HEK293 (cell line): Measurements from ENCODE around the gene SLC4A8.
A peak's percentile ranks its signal among the peaks of the same experiment; 100 is the strongest.

Experiments used
- CTCF ChIA-PET: fragments of 350-600 bp; formaldehyde crosslinking; extraction: SDS; loops from one replicate; lab custom pipeline; 2021; ENCODE audit warnings: antibody characterized with exemption; lab: Yijun Ruan, JAX
- POLR2A ChIA-PET: fragments of 300-600 bp; formaldehyde crosslinking; extraction: SDS; loops from one replicate; lab custom pipeline; 2020; ENCODE audit warnings: antibody characterized with exemption, inconsistent platforms; lab: Yijun Ruan, JAX
- H3K27ac ChIP-seq: fragments of 200-500 bp; sonication (Bioruptor generic); 2 replicates; pipeline ENCODE4 v1.5.1; 2014; ENCODE audit warnings: low read depth, low read length, control low read depth, inconsistent platforms; ENCODE audit errors: extremely low read depth
- H3K36me3 ChIP-seq, 2 experiments: fragments of 200-500 bp in 1 of 2; sonication (Bioruptor generic) in 1 of 2; 1 replicate in 1 of 2; 2 replicates in 1 of 2; pipeline ENCODE4 v1.5.1; 2014 to 2017; ENCODE audit warnings: inconsistent platforms in 2 of 2, low read length in 2 of 2; ENCODE audit not compliant: control insufficient read depth in 2 of 2, insufficient read depth in 1 of 2
- H3K4me1 ChIP-seq: fragments of 200-500 bp; sonication (Bioruptor generic); 2 replicates; pipeline ENCODE4 v1.5.1; 2014; ENCODE audit warnings: mild to moderate bottlenecking, low read length, inconsistent platforms; ENCODE audit not compliant: control insufficient read depth, insufficient read depth
- H3K4me3 ChIP-seq: 2 replicates; pipeline ENCODE4 v1.5.1; 2011; ENCODE audit warnings: low read depth, mild to moderate bottlenecking, control low read depth, low read length, moderate library complexity
- H3K9me3 ChIP-seq: fragments of 200-500 bp; sonication (Bioruptor generic); 2 replicates; pipeline ENCODE4 v1.5.1; 2014; ENCODE audit warnings: low read depth, low read length, inconsistent platforms; ENCODE audit not compliant: control insufficient read depth, insufficient read depth
- INSM2 ChIP-seq: fragments of 450-650 bp; formaldehyde crosslinking; IDR thresholded peaks from 2 replicates; pipeline ENCODE4 v1.5.1; 2016; ENCODE audit warnings: missing biosample characterization, missing genetic modification characterization
- KLF7 ChIP-seq: fragments of 450-650 bp; formaldehyde crosslinking; IDR thresholded peaks from 2 replicates; pipeline ENCODE4 v1.5.1; 2016; ENCODE audit warnings: missing biosample characterization, missing genetic modification characterization, borderline replicate concordance
- MYNN ChIP-seq: fragments of 450-650 bp; formaldehyde crosslinking; IDR thresholded peaks from 2 replicates; pipeline ENCODE4 v1.5.1; 2016; ENCODE audit warnings: missing biosample characterization, missing genetic modification characterization, borderline replicate concordance
- PRDM2 ChIP-seq: fragments of 450-650 bp; formaldehyde crosslinking; IDR thresholded peaks from 2 replicates; pipeline ENCODE4 v1.5.1; 2016; ENCODE audit warnings: missing biosample characterization, missing genetic modification characterization, borderline replicate concordance
- SCRT1 ChIP-seq: fragments of 450-650 bp; formaldehyde crosslinking; IDR thresholded peaks from 2 replicates; pipeline ENCODE4 v1.5.1; 2016; ENCODE audit warnings: missing biosample characterization, missing genetic modification characterization, borderline replicate concordance
- SCRT2 ChIP-seq: fragments of 450-650 bp; formaldehyde crosslinking; IDR thresholded peaks from 2 replicates; pipeline ENCODE4 v1.5.1; 2016; ENCODE audit warnings: missing biosample characterization, missing genetic modification characterization
- SETDB1 ChIP-seq: IDR thresholded peaks from one replicate; pipeline ENCODE4 v1.6.1; 2017; ENCODE audit warnings: mild to moderate bottlenecking, low read length, moderate library complexity, mixed read lengths; ENCODE audit not compliant: insufficient read length
- ZFP41 ChIP-seq: fragments of 450-650 bp; formaldehyde crosslinking; IDR thresholded peaks from 2 replicates; pipeline ENCODE4 v1.5.1; 2016; ENCODE audit warnings: missing biosample characterization, missing genetic modification characterization, borderline replicate concordance
- TF ChIP-seq, protein P1 (sequence below): fragments of 450-650 bp; formaldehyde crosslinking; optimal IDR thresholded peaks from 2 replicates; pipeline ENCODE3; 2016; ENCODE audit warnings: missing biosample characterization, mild to moderate bottlenecking, missing genetic modification characterization
- TF ChIP-seq, protein P2 (sequence below): fragments of 450-650 bp; formaldehyde crosslinking; IDR thresholded peaks from 2 replicates; pipeline ENCODE4 v1.5.1; 2016; ENCODE audit warnings: missing biosample characterization, missing genetic modification characterization

The SLC4A8 gene

GRCh38 chr12:51508285-51508684 is 83.7 kb downstream of the SLC4A8 start (continued):
- TF ChIP-seq PRDM2, result no peak

- Histone ChIP-seq H3K4me1 (no peaks in the 10 kb centered on the region), H3K27ac (no peak overlapping the region), H3K9me3 (no peaks in the 10 kb centered on the region), H3K4me3 (no peak overlapping the region), H3K36me3 (no peaks in the 10 kb centered on the region)
- POLR2A ChIA-PET, result no interaction called here
- CTCF ChIA-PET, result interaction anchor here (0.5 to 1.6 kb wide), 3 partner anchors 10 to 90 kb away, joined by 3 to 13 read pairs (median 5); no protein-coding TSS in a partner anchor
- TF ChIP-seq ZFP41 (no peak), SETDB1 (no peak), SCRT2 (peak; percentile 79), SCRT1 (tag by site-specific recombination) (0 out of 2 replicates have a peak, but pooled peaks have one; percentile 31), INSM2 (tag by site-specific recombination) (no peak), KLF7 (tag by site-specific recombination) (no peak), MYNN (tag by site-specific recombination) (no peak)
- TF ChIP-seq, protein P1, sequence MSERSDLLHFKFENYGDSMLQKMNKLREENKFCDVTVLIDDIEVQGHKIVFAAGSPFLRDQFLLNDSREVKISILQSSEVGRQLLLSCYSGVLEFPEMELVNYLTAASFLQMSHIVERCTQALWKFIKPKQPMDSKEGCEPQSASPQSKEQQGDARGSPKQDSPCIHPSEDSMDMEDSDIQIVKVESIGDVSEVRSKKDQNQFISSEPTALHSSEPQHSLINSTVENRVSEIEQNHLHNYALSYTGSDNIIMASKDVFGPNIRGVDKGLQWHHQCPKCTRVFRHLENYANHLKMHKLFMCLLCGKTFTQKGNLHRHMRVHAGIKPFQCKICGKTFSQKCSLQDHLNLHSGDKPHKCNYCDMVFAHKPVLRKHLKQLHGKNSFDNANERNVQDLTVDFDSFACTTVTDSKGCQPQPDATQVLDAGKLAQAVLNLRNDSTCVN, result no peak
- TF ChIP-seq, protein P2, sequence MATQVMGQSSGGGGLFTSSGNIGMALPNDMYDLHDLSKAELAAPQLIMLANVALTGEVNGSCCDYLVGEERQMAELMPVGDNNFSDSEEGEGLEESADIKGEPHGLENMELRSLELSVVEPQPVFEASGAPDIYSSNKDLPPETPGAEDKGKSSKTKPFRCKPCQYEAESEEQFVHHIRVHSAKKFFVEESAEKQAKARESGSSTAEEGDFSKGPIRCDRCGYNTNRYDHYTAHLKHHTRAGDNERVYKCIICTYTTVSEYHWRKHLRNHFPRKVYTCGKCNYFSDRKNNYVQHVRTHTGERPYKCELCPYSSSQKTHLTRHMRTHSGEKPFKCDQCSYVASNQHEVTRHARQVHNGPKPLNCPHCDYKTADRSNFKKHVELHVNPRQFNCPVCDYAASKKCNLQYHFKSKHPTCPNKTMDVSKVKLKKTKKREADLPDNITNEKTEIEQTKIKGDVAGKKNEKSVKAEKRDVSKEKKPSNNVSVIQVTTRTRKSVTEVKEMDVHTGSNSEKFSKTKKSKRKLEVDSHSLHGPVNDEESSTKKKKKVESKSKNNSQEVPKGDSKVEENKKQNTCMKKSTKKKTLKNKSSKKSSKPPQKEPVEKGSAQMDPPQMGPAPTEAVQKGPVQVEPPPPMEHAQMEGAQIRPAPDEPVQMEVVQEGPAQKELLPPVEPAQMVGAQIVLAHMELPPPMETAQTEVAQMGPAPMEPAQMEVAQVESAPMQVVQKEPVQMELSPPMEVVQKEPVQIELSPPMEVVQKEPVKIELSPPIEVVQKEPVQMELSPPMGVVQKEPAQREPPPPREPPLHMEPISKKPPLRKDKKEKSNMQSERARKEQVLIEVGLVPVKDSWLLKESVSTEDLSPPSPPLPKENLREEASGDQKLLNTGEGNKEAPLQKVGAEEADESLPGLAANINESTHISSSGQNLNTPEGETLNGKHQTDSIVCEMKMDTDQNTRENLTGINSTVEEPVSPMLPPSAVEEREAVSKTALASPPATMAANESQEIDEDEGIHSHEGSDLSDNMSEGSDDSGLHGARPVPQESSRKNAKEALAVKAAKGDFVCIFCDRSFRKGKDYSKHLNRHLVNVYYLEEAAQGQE (tag by site-specific recombination), result no peak
Measured at GRCh38 chr12:51511546-51512260, 87.1 kb downstream of the SLC4A8 start.
